ENCODE data around the gene ZNHIT6.
"Not testable (repeated sequence)": the region's sequence is repeated elsewhere in the genome, so short reads cannot be mapped to it uniquely, and the experiment has no call there.

The ZNHIT6 gene

DNA sequence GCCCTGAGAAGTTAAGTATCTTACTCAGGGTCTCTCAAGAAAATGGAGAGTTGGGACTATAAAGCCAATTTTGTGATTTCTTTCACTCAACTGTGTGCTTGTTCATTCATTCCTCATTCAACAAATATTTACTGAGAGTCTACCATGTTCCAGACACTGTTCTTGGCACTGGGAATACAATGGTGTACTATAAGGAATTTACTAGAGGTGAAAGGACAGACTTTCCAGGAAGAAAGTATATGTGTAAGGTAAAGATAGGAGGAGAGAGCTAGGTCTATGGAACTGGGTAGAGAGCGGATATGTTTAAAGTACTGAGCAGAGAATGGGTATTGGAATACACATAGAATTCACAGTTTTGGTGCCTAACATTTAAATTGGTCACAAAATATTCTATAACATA lies 42.3 kb downstream of the ZNHIT6 start:
- no peak for DNase-seq

GRCh38 chr1:85663382-85663781 lies 44.9 kb downstream of the ZNHIT6 start:
- DNase-seq: no peak

GRCh38 chr1:85661767-85662166 lies 46.5 kb downstream of the ZNHIT6 start:
- no peak for DNase-seq

DNA sequence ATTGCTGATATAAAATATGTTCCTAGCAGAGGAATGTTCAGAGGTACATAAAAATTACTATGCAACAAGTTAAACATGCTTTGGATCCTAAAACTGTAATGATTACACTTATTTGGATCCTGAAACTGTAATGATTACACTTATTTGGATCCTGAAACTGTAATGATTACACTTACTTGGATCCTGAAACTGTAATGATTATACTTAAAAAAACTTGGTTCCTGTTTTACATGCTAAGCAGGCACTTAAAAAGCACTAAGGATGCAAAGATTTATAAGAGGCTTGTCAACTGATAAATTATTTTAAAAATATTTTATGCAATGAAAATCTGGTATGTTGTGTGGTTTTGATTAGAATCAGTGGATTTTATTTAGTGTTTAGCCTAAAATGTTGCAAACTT lies 47.7 kb downstream of the ZNHIT6 start:
- DNase-seq: no peak

DNA sequence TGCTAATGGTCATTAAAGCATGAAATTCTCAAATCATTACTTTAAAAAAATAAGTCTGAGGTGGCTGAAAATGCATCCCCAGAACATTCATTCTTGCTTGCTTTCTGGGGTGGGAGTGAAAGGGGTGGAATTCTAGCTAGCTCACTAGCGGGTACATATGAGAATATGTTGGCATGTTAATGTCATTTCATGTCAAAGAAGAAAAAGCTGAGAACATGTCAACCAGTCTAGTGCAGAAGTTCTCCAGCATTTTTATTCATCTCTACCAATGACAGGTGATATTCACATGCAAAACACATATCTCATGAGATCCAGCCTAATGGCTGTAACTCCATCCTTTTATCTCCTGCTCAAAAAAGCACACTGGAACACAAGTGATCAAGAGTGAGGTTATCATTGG lies 49.1 kb downstream of the ZNHIT6 start:
- no peak for DNase-seq

DNA sequence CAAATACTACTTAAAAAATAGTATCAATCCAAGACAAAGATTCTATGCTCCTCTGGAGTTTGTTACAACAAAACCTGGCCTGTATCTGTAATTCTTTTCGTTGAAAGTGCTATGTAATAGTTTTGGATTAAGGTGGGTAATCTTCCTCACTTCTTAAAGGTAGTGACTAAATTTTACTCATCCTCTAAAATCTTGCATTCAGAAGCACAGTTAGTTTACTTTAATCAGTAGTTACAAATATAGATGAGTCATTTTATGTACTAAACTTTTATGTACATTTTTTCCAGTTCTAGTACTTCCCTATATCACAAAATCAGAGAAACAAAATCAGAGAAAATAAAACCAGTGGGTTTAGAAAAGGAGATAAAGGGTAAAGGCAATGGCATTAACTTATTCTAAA lies 51.3 kb downstream of the ZNHIT6 start:
- DNase-seq: no peak

DNA sequence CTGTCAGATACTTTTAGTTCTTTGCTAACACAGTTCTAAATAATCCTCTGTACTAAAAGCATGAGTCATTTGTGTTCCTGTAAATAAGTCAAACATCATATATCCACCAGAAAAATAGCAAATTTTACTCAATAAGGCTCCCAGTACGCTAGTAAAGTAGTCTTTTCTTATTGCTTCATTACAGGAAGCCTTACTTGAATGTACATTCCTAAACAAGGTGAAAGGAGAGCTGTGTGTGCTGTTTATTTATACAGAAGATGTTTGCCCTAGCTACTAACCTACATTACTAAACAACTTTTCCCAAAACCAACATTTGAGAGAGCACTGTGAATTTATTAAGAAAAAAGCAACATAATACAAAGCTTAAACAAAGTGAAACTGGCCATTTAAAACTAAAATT lies 52.0 kb downstream of the ZNHIT6 start:
- no peak for DNase-seq

DNA sequence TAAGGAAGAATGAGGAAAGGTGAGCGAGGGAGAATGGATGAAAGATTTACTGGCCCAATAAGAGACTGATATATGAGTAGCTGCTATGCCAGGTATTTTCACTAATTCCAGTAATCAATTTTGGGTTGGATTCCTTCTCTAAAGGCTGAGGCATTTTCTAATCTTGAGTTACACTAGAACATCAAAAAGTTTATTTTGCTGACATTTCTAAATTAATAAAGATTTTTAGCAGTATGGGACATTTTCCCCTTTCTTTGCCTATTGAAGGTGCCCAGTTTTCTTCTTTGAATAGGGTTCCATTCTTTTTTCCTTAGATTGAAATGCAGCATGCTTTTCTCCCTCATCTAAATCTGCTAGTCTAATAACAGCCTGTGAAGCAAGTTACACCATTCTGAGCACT lies 52.9 kb downstream of the ZNHIT6 start:
- DNase-seq: no peak

DNA sequence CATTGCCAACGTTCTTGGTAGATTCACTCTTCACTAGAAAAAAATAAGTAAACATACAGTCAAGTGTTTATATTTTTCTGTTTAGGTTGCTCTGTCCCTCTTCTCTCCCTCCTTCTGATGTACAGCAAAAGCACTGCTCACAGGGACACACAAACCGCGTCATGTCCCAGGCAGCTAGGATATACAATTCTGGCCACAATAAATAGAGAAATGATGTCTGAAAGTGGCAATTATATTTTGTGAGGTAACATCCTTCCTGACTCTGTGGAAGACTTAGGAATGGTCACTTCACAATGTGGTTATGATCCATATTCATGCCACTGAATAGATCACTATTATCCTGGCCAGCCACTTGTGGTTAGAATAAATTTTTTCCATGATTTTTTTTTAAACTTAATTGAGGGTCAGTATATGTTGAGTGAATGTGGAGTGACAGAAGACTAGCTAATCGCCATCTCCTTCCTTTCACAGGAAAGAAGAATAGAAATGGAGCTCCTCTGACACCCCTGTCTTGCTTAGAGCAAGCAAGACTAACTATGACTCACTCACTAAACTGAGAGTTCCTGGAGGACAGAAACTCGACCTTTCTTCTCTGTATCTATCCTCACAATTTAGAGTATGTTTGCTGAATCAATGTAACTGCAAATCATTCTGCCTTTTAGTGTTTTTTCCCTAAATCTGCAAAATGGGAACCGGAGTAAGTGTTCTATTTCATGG lies 54.0 kb downstream of the ZNHIT6 start:
- no peak for DNase-seq

- no peak for DNase-seq
These were observed 55.9 kb downstream of the ZNHIT6 start for GRCh38 chr1:85652327-85652726.

- DNase-seq: no peak
These were observed 57.6 kb downstream of the ZNHIT6 start for GRCh38 chr1:85650645-85651044.

- no peak for DNase-seq
These were observed 58.6 kb downstream of the ZNHIT6 start for GRCh38 chr1:85649591-85649990.

DNA sequence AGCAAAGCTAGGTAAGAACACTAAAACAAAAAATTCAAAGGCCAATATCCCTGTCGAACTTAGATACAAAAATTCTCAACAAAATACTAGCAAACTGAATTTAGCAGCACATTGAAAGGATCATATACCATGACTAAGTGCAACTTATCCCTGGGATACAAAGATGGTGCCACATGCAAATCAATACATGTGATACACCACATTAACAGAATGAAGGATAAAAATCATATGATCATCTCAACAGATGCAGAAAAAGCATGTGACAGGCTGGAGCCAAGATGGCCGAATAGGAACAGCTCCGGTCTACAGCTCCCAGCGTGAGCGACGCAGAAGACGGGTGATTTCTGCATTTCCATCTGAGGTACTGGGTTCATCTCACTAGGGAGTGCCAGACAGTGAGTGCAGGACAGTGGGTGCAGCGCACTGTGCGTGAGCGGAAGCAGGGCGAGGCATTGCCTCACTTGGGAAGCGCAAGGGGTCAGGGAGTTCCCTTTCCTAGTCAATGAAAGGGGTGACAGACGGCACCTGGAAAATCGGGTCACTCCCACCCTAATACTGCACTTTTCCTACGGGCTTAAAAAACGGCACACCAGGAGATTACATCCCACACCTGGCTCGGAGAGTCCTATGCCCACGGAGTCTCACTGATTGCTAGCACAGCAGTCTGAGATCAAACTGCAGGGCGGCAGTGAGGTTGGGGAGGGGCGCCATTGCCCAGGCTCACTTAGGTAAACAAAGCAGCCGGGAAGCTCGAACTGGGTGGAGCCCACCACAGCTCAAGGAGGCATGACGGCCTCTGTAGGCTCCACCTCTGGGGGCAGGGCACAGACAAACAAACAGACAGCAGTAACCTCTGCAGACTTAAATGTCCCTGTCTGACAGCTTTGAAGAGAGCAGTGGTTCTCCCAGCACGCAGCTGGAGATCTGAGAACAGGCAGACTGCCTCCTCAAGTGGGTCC lies 66.4 kb downstream of the ZNHIT6 start:
- DNase-seq: peak; percentile 53

DNA sequence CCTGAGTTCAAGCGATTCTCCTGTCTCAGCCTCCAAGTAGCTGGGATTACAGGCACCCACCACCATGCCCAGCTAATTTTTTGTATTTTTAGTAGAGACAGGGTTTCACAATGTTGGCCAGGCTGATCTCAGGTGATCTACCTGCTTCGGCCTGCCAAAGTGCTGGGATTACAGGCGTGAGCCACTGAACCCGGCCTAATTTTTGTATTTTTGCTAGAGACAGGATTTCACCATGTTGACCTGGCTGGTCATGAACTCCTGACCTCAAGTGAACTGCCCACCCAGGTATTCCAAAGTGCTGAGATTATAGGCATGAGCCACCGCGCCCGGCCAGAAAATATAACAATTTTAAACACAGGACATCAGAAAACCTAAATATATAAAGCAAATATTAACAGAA lies 68.3 kb downstream of the ZNHIT6 start:
- DNase-seq: not testable (repeated sequence)

DNA sequence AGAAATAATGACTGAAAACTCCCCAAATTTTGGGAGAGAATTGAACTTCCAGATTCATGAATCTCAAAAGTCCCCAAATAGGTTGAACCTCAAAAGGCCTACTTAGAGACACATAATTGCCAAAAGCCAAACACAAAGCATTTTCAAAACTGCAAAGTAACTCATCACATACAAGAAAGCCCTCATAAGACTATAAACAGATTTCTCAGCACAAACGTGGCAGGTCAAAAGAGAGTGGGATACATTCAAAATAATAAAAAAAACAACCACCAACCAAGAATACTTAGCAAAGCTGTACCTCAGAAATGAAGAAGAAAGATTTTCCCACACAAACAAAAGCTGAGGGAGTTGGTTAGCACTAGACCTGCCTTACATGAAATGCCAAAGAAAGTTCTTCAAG lies 69.8 kb downstream of the ZNHIT6 start:
- no peak for DNase-seq

DNA sequence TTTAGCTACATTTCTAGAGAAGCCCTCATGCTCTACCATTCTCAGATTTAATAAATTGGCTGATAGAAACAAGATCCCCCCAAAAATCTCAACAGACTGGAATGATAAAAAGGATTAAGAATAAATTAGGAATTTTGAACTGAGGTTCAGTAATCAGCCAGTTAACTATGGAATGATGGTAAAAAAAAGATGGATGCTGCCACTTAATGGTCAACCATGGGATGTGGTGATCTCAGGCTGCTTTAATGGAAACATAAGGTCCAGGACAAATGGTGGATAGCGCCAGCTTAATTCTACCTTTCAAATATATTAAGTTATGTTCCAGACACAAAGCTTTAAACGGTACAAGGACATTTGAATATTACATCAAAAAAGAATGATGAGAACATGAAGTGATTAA lies 77.7 kb downstream of the ZNHIT6 start:
- DNase-seq: no peak

DNA sequence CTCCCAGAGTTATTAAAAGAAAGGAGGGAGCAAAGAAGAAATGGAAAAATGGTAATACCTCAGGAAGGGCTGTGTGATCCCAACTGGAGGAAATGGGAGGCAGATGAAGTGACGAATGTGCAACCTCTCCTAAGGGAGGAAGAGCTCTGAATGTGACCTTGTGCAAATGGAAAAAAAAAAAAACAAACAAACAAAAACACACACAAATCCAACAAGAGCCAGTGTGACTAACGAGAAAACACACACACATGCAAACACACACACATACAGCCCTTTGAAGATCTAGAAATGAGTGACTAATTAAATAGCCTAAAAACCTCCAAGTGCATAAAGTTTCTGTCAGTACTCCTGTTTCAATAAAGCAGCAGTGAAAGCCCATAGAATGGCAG lies 78.7 kb downstream of the ZNHIT6 start:
- DNase-seq: no peak

GRCh38 chr1:85628791-85629531 lies 79.3 kb downstream of the ZNHIT6 start:
- no peak for DNase-seq

GRCh38 chr1:85626818-85627217 lies 81.4 kb downstream of the ZNHIT6 start:
- no peak for DNase-seq

DNA sequence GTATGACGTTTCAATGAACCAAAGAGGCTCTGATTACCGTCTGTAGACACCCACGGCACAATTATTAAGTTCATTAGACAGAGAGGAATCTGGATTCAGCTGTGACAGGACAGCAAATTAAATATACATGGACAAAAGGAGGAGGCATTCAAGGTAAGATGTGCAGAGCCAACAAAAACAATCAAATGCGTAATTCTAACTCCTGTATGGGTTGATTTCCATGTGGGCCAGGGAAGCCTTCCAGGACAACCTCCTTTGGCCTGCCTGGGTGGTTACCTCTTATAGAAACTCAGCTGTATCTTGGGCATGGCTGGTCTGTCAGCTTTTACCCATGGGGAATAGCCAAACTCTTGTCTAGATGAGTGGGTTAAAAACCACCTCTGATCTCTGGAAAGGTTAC lies 83.9 kb downstream of the ZNHIT6 start:
- no peak for DNase-seq

- no peak for DNase-seq
These were observed 85.2 kb downstream of the ZNHIT6 start for GRCh38 chr1:85623061-85623471.

DNA sequence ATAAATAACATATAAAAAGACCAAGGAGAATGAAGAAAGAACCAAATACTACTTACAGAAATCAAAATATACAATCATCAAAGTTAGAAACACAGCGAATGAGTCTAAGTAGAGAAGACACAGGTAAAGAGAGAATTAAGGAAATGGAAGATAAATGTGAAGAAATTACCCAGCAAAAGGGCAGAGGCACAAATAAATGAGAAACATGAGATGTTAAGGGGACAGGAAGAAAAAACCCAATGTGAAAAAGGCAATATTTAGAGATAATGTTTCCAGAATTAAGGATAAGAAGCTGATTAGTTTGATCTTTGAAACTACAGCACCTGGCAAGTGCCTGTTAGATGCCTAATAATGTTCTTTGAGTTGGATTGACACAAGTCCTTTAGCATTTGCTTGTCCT lies 86.8 kb downstream of the ZNHIT6 start:
- no peak for DNase-seq

- no peak for DNase-seq
These were observed 90.6 kb downstream of the ZNHIT6 start for GRCh38 chr1:85617633-85618100.
